Stimulated activated CD4-positive, alpha-beta T cell treated with anti-CD3 and anti-CD28 coated beads, Interleukin-4, amount 100 ng/mL, for 48 hours (primary cell): ENCODE data around the gene ACSF2.

Source experiments
- DNase-seq, 2 donors: peaks; one replicate each; pipeline ENCODE4 v3.0.0-alpha.2; 2020; ENCODE audit warnings: low read depth in 2 of 2

The ACSF2 gene

DNA sequence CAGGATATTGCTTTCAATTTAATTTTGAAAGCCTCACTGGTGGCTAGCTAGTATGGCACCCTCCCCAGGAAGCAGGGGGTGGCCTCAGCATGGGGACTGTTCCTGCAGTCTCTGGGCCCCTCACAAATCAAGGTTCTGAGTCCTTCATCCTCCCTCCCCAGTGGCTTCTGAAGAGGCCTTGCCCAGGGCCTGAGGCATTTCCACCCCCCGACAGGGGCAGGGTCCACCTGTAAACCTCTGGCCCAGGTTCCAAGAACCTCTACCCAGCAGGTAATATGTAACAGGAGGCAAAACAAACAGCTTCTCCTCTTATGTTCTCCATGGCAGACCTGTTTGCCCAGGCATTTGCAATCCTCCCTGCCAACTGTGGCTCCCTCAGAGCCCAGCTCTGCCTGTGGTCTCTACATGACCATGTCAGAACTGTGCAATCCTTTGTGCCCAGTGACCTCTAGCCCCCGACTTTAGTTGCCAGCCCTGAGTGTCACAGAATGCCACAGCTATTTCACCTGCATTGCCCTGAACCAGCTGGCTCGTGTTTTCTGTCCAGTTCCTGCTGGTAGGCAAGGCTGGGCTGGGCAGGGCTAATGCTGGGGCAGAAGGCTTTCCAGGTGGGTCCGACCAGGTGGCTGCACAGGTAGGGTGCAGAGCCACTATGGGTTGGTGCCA is 14.3 kb downstream of the ACSF2 start:
- no peak for DNase-seq

DNA sequence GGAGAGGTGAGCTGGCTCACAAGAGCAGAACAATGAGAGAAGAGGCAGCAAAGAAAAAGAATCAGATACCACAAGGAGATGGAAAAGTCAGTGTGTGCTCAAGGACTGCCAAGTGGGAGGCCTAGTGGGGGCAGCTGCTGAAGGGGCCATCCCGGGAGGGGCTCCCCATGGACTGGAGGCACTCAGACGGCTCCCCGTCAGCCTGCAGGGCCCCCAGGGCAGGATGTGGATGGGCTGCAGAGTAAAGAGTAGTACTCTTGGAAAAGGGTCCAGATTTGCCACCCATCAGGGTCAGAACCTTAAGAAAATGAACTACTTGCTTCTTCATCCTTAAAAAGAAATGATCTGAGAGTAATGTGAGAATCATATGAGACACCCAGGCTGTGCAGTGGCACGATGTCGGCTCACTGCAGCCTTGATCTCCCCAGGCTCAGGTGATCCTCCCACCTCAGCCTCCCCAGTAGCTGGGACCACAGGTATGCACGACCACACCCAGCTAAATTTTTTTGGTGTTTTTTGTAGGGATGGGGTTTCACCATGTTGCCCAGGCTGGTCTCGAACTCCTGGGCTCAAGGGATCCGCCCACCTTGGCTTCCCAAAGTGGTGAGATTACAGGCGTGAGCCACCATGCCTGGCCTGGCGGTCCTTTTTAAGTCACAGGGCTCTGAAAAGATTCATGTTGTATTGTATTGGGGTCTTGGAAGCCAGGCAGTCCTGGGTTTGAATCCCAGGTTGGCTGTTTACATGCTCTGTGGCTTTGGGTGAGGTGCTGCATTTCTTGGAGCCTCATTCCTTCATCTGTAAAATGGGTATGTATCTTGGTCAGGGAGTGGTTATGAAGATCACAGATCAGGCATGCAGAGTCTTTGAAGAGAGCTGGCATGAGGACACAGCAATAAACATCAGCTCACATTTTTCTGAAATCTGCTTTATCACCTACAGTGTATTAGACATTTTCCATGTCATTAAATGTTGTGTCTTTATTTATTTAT is 15.1 kb downstream of the ACSF2 start:
- DNase-seq: no peak

DNA sequence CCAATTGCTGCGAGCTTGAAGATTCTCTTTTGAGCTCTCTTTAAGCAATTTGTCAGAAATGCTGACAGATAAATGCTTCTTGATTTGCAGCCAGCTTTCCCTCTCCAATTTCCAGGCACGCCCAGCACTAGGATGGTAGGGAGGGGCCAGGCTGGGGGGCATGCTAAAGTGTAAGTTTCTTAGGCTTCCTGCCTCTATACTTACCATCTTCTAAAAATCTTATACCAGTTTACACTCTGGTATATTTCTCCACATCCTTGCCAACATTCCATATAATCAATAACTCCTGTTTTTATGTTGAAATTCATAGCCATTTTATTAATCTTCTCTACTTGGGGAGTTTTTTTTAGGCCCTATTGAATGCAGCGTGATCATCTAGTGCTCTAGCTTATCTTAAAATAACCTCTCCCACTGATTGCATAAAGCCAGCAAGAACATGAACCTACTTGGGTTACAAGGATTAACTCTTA is 17.5 kb downstream of the ACSF2 start:
- DNase-seq: no peak

DNA sequence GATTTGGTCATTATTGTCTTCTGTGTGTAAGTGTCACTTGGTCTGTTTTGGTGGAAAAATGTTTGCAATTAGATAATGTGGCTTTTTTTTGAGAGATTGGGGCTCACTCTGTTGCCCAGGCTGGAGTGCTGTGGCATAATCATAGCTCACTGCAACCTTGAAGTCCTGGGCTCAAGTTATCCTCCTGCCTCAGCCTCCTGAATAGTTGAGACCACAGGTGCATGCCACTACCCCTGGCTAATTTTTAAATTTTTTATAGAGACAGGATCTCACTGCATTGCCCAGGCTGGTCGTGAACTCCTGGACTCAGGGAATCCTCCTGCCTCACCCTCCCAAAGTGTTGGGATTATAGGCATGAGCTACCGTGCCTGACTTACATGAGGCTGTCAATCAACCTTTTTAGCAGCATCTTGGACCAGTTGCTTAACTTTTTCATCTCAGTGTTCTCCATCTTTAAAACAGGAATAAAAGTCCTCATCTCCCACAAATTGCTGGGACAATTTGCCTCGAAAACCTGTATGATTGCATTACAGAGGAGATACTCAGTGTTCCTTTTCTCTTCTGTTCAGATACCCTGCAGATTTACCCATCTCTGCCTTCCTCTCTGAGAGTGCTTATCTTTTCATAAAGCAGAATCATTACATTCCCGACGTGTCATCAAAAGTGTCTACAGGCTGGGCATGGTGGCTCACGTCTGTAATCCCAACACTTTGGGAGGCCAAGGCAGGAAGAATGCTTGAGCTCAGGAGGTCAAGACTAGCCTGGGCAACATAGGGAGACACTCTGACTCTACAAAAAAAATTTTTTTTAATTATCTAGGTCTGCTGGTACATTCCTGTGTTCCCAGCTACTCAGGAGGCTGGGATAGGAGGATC is 19.1 kb downstream of the ACSF2 start:
- DNase-seq: no peak

DNA sequence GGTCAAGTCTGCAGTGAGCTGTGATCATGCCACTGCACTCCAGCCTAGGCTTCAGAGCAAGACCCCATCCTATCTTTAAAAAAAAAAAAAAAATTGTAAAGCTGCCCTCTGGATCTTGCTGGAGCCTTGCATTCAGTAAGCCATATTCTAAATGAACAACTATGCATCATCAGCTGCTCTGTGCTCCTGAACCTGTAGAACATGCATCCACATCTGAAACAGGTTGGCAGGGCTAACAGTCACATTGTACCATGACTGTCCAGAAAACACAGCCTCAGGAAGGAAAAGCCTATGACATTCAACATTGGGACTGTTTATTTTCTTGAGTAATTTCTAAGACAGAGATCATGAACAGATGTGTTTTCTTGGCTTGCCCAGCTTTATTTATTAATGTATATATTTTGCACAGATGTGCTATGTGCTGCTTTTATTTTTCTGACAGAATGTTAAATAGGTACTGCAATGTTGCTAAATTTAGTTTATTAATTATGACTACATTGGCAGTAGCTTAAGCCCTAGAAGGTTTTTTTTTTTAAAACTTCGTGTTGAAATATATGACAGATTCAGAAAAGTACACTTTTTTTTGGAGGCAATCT is 19.8 kb downstream of the ACSF2 start:
- DNase-seq: no peak

DNA sequence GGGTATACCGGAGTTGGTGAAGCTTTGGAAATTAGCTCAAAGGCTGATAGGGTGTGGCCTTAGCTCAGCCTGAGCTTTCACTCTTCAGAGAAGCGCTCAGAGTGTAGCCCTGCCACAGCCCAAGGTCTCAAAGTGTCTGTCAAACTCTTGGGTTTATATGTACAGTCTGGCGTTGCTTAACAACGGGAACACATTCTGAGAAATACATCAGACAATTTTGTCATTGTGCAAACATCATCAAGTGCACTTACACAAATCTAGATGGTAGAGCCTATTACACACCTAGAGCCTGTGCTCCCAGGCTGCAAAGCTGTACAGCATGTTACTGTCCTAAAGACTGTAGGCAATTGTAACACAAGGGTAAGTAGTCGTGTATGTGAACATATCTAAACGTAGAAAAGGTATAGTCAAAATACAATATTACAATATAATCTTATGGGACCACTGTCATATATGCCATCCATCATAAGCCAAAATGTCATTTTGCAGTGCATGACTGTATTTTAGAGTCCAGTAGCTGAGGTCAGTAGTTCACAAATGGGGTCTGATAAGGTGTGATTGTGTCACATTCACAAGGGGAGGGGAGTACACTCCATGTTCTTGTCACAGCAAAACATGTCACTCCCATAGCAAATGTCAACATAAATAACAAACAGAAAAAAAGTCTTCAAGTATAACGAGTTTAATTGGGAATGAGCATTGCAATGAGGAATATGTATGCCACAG is 22.0 kb downstream of the ACSF2 start:
- DNase-seq: no peak

DNA sequence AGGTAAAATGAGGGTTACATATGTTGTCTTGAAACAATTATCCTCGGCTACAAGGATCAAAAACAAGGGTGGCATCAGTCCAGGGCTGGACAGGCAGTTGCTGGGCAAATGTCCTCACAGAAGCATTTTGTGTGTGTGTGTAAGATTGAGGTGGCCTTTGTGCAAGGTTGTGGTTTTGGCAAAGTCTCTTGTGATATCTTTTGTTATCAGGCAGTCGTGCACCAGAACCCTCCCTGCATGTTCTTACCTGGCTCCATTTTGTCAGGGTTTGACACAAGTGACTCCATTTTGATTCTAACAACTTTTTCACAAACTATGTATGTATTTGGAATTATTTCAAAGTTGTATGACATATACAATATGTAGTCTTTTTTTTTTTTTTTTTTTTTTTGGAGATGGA is 22.6 kb downstream of the ACSF2 start:
- DNase-seq: no peak

DNA sequence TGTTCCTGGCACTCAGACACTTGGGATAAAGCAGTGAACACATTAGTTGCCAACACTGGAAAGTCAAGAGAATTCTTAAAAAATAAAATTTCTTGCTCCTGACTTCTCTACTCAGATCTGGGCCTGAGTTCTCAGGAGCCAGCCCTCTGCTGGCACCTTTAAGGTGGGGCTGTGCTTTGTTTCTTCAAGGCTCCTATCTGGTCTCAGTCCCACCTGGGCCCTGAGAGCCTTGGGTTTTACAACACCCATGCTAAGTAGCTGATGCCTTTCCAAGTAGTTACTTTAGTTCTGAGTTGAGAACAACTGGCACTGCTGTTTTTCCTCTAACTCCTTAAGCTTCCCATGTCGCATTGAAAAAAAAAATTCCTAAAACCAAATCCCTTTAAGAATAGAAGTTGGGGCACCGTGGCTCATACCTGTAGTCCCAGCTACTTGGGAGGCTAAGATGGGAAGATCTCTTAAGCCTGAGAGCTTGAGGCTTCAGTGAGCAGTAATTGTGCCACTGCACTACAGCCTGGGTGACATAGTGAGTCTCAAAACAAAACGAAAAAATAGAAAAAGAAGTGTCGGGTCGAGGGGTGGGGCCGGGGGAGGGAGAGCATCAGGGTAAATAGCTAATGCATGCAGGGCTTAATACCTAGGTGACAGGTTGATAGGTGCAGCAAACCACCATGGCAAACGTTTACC is 26.1 kb downstream of the ACSF2 start:
- no peak for DNase-seq

DNA sequence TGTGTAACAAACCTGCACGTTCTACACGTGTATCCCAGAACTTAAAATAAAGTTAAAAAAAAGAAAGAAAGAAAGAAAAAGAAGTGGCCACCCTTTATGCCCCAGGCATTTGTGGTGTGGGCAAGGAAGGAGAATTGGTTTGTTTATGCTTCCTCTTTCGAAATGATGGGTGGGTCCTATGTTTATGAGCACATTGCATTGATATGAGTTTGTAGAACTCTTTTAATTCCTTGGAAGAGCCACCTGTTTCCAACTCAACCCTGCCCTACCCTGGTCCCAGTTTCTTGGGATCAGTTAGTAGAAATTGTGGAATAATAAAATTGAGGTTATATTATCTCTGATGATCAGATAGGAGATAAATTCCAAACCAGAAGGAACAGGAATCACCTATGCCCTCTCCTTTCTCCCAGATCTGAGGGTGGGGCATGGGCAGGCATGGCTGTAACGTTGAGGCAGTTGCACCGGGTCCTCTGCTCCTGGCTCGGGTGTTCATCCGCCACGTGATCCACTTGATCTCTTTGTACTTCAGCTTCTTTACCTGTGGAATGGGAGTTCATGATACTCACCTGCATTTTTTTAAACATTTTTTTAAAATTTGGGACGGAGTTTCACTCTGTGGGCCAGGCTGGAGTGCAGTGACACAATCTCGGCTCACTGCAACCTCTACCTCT is 26.7 kb downstream of the ACSF2 start:
- DNase-seq: no peak

DNA sequence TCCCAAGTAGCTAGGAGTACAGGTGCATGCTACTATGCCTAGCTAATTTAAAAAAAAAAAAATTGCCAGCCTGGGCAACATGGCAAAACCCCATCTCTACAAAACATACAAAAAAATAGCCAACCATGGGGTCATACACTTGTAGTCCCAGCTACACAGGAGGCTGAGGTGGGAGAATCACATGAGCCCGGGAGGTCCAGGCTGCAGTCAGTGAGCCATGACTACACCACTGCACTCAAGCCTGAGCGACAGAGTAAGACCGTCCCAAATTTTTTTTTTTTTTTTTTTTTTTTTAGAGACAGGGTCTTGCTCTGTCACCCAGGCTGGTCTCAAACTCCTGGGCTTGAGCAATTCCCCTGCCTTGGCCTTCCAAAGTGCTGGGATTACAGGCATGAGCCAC is 27.9 kb downstream of the ACSF2 start:
- no peak for DNase-seq

DNA sequence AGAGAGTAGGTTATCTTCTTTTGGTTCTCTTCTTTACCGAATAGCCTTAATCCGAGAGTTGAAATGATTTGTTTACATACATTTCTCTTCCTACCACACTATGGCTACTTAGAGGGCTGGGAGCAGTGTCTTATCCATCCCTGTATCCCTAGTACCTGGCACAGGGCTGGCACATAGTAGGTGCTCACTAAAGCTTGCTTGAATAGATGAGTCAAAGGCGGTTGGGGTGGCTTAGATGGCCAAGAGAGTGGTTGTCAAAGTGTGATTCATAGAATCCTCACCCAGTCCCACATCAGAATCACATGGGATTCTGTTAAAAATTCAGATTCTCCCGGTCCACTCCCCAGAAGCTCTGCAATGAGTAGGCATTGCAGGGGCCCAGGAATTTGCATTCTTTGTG is 31.6 kb downstream of the ACSF2 start:
- no peak for DNase-seq

DNA sequence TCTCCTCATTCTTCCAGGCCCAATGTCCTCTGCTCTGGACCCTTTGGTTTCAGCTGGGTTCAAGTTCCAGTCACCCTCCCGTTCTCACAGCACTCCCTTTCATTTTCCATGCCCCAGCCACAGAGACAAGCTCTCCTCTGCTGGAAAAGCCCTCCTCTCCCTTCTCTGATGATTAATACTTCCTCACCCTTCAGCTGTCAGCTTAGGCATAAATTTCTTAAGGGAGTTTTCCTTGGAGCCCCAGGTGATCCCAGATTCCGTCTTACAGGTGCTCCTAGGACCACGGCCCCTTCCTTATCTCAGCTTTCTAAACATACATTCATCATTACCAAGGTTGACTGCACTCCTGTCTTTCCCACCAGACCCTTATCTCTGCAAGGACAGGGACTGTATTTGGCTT is 32.3 kb downstream of the ACSF2 start:
- DNase-seq: no peak

DNA sequence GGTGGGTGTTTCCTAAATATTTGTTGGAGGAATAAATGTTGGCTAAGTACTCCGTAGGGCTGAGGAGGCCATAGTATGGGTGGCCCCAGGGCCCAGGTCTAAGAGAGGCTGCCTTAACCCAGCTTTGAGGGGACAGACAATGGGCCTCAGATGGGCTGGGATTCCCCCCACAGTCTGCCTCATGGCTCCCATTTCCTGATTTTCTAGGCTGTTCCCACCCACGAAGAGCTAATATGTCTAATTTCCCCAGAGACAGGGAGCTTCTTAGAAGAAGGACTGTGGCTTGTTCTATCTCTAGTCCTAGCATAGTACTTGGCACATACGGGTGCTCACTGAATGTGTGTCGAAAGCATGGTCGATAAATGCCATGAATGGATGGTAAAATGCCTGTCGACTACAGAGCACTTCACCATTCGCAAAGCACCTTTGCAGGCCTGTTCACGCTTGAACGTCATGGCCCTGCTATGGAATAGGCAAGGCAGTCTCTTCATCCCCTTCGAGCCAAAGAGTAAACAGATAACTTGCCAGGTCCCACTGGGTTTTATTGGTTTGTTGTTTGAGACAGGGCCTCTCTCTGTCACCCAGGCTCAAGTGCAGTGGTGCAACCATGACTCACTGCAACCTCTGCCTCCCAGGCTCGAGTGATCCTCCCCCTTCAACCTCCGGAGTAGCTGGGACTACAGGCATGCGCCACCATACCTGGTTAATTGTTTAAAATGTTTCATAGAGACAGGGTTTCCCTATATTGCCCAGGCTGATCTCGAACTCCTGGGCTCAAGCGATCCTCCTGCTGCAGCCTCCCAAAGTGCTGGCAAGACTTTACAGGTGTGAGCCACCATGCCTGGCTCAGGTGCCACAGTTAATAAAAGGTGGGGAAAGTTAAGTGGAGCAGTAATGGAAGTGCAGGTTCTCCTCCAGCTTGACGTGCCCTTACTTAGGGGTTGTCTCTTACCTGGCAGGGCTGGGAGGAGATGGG is 33.0 kb downstream of the ACSF2 start:
- no peak for DNase-seq

DNA sequence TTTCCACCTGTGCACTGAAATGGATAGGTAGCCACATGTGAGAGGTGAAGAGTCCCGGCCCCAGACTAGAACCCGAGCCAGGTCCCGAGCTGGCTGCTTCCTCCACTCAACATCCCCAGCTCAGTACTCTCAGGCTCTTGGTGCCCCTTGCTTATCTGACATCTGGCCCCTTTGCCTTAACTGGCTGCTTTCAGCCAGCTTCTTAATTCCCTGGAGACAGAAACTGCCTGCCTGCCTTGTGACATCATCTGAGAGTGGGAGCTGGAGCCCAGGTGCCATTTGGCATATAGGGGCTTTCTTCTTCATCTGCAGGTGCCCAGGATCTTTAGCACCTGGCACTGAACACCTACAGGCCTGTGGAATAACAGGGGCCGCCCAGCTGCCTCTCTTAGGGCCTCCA is 33.7 kb downstream of the ACSF2 start:
- no peak for DNase-seq

DNA sequence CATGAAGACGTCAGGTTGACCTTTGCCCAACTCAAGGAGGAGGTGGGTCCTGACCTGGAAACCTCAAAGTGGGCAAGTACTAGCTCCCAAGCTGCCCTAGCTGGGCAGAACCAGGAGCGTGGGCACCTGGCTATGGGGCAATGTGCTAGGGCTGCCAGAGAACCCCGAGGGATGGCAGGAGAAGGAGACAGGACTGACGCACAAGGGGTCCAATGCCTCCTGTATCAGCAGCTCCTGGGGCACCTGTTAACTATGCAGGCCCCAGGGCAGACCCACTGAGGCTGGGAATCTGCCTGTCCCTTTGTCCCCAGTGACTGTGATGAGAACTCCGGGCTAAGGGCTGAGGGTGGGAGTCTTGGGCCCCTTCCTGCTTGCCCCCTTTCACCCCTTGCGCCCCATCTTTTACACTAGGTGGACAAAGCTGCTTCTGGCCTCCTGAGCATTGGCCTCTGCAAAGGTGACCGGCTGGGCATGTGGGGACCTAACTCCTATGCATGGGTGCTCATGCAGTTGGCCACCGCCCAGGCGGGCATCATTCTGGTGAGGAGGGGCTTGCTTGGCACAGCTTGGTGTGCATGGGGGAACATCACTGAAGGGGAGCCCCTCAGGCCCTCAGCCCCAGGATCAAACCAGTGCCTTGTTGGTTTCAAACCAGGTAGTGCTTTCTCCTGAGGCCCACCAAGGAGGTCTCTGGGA is 35.0 kb downstream of the ACSF2 start:
- DNase-seq: no peak

DNA sequence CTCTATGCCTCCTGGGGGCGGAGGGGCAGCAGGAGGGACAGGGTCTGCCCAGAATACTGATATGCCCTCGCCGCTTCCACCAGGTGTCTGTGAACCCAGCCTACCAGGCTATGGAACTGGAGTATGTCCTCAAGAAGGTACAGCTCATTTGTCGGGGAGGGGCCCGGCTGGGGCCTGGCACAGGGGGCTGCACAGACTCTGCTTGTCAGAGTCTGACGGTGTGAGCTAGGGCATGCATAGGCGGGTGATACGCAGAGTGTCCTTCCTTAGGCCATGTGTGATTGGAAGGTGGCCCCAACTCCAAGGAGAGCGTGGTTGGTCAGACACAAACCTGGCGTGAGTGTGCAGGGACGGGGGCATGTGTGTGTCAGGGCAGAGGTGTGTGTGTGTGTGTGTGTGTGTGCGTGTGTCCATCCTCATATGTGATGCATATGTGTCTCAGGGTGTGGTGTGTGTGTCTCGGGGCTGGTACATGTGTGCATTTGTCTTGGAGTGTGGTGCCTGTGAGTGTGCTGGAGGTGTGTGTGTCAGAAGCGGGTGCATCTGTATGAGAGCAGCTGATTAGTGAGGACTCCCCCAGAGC is 35.6 kb downstream of the ACSF2 start:
- DNase-seq: no peak

DNA sequence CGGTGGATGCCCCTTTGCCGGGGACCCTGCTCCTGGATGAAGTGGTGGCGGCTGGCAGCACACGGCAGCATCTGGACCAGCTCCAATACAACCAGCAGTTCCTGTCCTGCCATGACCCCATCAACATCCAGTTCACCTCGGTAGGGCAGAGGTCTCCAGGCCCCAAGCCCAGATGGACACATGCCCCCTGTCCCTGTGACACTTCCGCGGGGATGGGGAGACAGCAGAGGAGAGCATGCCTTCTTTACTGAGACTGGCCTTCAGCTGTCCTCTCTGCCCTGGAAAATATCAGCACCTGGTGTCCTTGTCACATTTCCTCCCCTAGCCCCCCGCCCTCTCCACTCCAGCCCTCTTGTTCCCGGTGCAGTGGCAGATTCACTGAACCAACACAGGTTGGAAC is 36.4 kb downstream of the ACSF2 start:
- DNase-seq: no peak

DNA sequence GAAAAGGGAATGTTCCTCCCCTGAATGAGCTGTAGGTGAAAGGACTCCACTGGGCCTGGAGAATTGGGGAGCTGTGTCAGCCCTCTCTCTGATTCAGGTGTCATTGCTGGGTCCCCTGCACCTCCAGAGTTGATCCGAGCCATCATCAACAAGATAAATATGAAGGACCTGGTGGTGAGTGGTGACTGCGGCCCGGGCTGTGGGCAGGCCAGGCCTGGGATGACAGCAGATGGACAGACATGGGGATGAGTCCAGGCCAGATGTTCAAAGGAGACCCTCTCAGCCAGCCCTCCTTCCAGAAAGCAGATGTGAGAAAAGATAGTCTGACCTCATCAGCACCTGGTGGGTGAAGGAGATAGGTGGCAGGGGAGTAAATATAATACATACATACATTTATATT is 38.1 kb downstream of the ACSF2 start:
- no peak for DNase-seq
